Renal pelvis (tissue), 4 donors: Measurements from ENCODE around the gene OPN4. TPM values are rescaled to one million over a fixed set of nuclear protein-coding genes. Genes with fewer than 3 reads are reported as not detected.

Source experiments
- DNase-seq: peaks from one replicate; pipeline ENCODE4 v3.0.0-alpha.2; 2013
- polyA plus RNA-seq, 3 donors: library from polyadenylated mRNA; unstranded; fragments of 120-200 nt; gene quantifications; one replicate each; pipeline ENCODE4 v1.2.1, GENCODE V29; 2013; ENCODE audit not compliant: insufficient read length in 3 of 3

The OPN4 gene
- polyA plus RNA-seq, 3 donors: not detected

- DNase-seq: no peak
Measured at GRCh38 chr10:86646933-86647332, 7.4 kb upstream of the OPN4 start.

DNA sequence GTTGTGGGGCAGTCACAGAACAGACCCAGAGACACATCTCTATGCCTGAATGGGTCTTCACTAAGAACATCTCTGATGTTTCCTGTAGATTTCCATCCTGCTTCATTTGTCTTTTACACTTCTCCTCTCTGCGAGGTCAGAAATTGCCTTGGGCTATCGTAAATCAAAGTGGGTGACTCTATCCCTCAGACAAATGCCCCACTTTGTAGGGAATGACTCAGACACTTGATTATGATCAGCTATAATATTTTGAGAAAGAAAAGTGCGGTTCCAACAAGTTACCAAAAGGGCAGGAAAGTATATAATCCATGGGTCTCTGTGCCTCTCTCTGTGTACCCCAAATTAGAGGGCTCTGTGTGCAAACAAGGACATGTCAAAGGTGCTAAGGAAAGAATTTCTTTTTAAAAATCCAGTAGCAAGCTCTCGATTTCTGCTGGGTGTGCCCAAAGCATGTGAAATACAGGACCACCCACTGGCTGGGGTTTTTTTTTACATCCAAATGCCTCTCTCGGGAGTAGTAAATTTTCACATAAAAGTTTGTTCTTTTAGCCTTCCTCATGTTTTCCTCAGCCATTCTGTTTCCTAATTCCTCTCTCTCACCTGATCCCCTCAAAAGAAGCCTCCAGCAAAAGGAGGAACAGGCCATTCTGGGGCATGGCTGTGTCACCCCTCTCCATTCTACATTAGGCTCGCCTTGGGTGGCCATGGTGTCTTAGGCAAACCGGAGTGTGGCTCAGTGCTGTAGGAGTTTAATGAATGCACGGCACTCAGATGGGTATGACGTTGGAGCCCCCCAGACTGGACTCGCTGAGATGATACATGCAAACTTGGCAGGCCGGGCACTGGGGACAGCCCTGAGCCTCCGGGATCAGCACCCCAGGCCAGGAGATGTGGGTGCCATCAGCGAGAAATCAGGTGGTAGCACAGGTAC is 6.3 kb upstream of the OPN4 start:
- DNase-seq: no peak

DNA sequence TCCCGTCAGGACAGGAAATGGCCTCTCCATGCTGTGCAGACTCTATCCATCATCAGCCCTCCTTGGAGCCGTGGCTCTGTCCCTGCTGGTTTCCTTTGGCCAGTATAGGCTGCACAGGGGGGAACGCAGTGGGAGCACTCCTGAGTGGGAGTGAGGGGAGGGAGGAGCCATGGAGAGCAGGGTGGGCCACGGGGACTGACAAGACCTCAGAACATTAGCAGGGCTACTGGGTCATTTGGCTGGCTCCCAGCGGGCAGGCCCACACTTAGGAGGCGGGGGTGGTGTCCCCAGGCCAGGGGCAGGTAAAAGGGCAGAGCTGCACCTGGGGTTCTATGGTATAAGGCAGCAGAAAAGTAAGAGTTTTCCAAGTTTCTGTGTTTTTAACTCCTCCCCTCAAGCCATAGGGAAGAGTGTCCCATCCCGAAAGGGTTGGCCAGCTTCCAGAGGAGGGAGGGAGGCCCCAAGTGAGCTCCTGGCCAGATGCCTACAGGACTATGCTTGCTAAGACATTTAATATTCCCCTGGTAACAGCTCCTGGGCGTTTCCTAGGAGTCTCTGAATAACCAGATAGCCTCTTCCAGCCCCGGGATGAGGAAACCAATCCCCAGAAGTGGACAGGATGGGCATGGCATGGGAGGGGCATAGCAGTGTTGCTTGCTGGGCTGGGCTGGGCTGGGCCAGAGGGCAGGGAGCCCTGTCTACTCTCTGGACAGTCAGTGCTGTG is 5.5 kb upstream of the OPN4 start:
- no peak for DNase-seq

DNA sequence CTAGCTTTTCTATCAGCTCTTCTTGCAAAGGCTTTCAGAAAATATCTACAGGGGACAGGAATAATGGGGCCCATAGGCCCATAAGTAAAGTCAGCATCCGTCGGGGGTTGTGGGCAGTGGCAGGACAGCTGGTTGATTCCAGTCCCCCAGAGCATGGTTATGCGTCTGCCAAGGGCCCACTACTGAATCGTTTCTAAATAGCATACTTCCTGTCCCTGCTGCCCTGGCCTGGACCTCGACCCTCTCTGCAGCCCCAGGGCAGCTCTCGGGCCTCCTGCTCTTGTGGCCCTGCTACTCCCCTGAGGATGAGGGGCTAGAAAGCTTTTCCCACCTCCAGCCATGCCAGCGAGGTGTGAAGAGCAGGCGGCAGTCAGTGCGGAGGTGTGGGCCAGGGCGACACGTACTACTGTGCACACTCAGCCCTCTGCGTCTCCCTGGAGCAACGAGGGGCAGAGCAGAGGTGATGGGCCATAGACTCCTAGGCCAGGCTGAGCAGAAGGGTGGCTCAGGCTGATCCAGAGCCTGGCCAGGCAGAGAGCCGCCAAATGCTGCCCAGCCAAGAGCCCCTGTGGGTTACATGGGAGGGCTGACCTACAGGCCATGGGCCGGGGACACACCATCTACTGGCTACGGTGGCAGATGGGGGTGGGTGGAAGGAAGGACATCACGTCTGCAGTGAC is 4.7 kb upstream of the OPN4 start:
- DNase-seq: no peak

DNA sequence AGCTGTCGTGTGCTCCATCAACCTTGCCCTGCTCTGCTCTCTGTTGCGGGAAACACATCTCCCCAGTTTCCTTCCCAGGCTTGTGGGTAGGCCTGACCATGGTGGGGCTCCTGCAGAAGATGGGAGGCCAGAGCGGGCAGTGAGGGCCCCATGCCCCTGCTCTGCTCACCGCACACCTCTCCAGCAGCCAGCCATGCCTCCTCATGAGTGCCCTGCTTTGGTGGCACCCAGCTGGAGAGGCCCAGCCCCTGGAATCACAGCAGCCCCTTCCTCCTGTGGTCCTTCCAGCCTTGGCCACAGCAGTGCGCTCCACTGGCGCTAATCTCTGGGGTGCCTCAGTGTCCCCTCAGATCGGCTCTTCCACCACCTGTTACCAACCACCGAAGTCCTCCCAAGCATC is 4.2 kb upstream of the OPN4 start:
- DNase-seq: no peak

GRCh38 chr10:86651021-86651471 is 3.3 kb upstream of the OPN4 start:
- no peak for DNase-seq

DNA sequence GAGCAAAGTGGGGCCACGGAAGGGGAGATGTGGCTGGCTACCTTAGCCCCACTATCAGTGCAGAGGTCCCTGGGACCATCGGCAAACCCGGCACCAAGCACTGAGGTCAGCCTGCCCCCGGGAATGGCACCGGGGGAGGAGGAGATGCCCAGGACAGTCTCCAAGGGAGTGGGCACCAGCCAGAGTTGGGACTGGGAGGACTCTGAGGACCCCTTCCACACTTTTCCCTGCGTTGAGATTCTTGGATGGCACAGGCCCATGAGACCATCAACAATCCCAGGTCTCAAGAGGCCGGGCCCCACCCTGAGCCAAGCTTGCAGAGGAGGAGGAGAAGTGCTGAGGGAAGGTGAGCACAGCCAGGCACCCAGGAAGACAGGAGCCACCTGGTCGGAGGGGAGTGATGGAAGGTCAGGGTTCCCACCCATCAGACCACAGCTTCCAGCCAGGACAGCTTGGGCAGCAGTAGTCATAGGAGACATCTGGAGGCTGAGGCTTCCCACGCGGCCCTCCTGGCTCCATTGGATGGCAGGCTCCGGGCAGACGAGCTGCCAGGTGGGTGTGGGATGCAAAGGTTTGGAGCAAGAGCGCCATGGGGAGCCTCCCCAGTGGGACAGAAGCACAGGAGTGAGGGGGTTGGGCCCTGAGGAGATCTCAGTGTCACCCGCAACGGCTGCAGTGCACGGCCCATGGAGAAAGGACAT is 2.6 kb upstream of the OPN4 start:
- DNase-seq: no peak

GRCh38 chr10:86652361-86653202 is 1.8 kb upstream of the OPN4 start:
- no peak for DNase-seq

DNA sequence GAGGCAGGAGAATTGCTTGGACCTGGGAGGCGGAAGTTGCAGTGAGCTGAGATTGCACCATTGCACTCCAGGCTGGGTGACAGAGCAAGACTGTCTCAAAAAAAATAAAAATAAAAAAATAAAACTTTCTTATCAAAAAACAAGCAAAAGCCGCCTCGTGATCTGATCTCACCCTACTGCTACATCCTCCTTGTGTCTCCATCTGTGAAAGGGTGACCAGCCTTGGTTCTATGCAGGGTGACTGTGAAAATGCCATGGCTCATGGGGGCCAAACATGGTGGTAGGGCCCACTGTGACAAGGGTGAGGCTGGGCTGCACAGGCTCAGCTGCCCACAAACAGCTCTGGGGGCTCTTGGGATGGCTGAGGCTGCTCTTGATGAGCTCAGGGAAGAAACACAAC is 968 bp upstream of the OPN4 start:
- DNase-seq: no peak

DNA sequence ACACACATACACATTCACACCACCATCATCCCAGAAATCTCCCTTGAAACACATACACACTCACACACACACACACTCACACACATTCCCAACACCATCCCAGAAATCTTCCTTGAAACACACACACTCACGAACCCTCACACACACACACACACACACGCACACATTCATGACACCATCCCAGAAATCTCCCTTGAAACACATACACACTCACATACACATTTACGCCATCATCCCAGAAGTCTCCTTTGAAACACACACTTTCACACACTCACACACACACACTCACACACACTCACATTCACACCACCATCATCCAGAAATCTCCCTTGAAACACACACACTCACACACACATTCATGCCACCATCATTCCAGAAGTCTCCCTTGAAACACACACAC is 360 bp upstream of the OPN4 start:
- no peak for DNase-seq

DNA sequence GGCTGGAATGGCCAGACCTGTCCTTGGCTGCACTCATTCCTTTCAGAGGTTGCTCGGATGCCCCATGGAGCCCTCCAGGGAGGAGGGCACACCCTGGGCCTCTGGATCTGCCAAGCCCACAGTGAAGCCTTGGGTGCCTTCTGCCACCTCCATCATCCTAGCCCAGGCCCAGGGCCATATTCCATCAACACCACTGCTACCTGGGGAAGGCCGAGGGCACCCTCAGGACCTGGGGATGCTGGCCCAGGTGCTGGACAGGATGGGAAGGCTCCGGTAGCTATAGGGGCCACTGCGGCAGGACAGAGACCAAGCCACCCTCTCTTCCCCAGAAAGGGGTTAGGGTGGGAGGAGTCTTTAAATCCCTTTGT is 810 bp downstream of the OPN4 start:
- DNase-seq: no peak

- DNase-seq: no peak
Measured at GRCh38 chr10:86655596-86655995, 1.2 kb downstream of the OPN4 start.

DNA sequence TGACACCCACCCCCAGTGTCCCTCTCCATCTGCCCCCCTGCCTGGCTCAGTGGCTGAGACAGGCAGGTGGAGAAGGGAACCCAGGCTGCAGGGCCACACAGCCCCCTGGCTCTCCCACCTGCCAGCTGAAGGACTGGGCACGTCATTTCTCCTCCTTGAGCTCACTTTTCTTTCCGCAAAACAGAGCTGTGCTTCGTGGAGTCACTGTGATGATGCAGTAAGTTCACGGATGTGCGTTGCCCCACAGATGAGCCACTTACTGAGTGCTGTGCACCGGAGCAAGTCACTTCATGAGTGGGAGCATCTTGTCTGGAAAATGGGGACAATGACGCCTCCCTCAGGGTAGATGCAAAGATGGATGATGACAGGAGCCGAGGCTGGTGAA is 2.7 kb downstream of the OPN4 start:
- no peak for DNase-seq

GRCh38 chr10:86657396-86658011 is 3.2 kb downstream of the OPN4 start:
- no peak for DNase-seq

DNA sequence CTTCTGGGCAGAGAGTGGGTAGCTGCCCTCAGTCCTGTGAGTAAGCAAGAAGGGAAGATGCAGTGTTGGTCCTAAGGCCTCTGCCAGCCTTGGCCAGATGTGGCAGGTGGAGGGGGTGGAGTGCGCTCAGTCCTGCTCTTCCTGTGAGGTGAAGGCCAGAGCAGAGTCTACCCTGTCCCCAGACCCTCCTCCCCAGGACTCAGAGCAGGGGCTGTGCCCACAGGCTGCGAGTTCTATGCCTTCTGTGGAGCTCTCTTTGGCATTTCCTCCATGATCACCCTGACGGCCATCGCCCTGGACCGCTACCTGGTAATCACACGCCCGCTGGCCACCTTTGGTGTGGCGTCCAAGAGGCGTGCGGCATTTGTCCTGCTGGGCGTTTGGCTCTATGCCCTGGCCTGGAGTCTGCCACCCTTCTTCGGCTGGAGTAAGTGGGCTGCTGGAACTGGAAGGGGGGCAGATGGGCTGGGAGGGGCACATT is 4.0 kb downstream of the OPN4 start:
- no peak for DNase-seq

DNA sequence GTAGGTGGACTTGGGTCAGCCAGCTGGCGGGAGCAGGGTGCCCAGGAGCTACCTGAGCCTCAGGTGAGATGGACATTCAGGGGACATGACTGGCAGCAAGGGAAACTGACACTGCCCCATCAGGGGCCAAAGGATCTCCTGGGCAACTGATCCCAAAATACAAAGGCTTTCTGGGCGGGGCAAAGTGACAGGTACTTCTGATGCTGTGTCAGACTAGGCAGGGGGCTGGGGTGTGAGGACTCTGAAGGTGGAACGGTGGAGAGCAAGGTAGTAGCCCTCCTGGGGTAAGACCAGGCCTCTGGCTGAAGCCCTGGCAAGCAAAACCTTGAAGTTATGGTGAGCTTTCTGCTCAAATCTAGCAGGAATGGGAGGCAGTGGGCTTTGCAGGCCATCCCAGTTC is 4.4 kb downstream of the OPN4 start:
- no peak for DNase-seq

- DNase-seq: no peak
Measured at GRCh38 chr10:86659161-86659691, 4.9 kb downstream of the OPN4 start.

GRCh38 chr10:86659721-86660453 is 5.5 kb downstream of the OPN4 start:
- DNase-seq: no peak
